Right lung (tissue), 5 donors: ENCODE measurements around the gene EXOSC10. TPM values are rescaled to one million over a fixed set of nuclear protein-coding genes. Genes with fewer than 3 reads are reported as not detected.
"Not testable (repeated sequence)": the region's sequence is repeated elsewhere in the genome, so short reads cannot be mapped to it uniquely, and the experiment has no call there.

ENCODE experiments used
- DNase-seq, 2 donors: peaks; one replicate each; pipeline ENCODE4 v3.0.0-alpha.2; 2013
- polyA plus RNA-seq, 5 donors: library from polyadenylated mRNA; unstranded; fragments of 120-200 nt; gene quantifications; one replicate each; pipeline versions ENCODE4 v1.2.1 to v1.2.3, GENCODE V29; 2013; ENCODE audit warnings: inconsistent platforms in 1 of 5, low replicate concordance in 1 of 5; ENCODE audit not compliant: insufficient read length in 5 of 5, insufficient read depth in 1 of 5

Gene EXOSC10
- polyA plus RNA-seq, 5 donors, result 98.9 to 121 (median 109) TPM

GRCh38 chr1:11044849-11045427, 54.7 kb downstream of the EXOSC10 start:
- no peak for DNase-seq

- DNase-seq, result no peak
These were observed 55.4 kb downstream of the EXOSC10 start for GRCh38 chr1:11044086-11044848.

GRCh38 chr1:11042995-11043874, 56.4 kb downstream of the EXOSC10 start:
- no peak for DNase-seq

GRCh38 chr1:11042065-11042464, 57.6 kb downstream of the EXOSC10 start:
- DNase-seq, result no peak

GRCh38 chr1:11041048-11041447, 58.6 kb downstream of the EXOSC10 start:
- no peak for DNase-seq

GRCh38 chr1:11040105-11040429, 59.6 kb downstream of the EXOSC10 start:
- DNase-seq, result not testable (repeated sequence)

GRCh38 chr1:11039351-11040104, 60.1 kb downstream of the EXOSC10 start:
- no peak for DNase-seq

GRCh38 chr1:11037740-11038182, 61.9 kb downstream of the EXOSC10 start:
- peak; percentile 75 to 88 for DNase-seq

- not testable (repeated sequence) for DNase-seq
These were observed 62.5 kb downstream of the EXOSC10 start for GRCh38 chr1:11037019-11037739.

- no peak for DNase-seq
These were observed 67.9 kb downstream of the EXOSC10 start for GRCh38 chr1:11031624-11032262.

GRCh38 chr1:11030865-11031264, 68.8 kb downstream of the EXOSC10 start:
- DNase-seq, result no peak

- no peak for DNase-seq
These were observed 71.7 kb downstream of the EXOSC10 start for GRCh38 chr1:11028018-11028417.

GRCh38 chr1:11027316-11027715, 72.4 kb downstream of the EXOSC10 start:
- no peak for DNase-seq

GRCh38 chr1:11026903-11027302, 72.8 kb downstream of the EXOSC10 start:
- no peak for DNase-seq

GRCh38 chr1:11026052-11026451, 73.6 kb downstream of the EXOSC10 start:
- DNase-seq, result no peak

GRCh38 chr1:11025618-11026017, 74.1 kb downstream of the EXOSC10 start:
- no peak for DNase-seq

GRCh38 chr1:11024874-11025203, 74.8 kb downstream of the EXOSC10 start:
- no peak for DNase-seq

- DNase-seq, result no peak
These were observed 75.4 kb downstream of the EXOSC10 start for GRCh38 chr1:11024154-11024873.

- no peak for DNase-seq
These were observed 76.5 kb downstream of the EXOSC10 start for GRCh38 chr1:11023201-11023600.

- DNase-seq, result no peak
These were observed 79.7 kb downstream of the EXOSC10 start for GRCh38 chr1:11019971-11020370.
